NCI-H2227 treated with DMSO at 0.1 percent for 48 hours (cell line): ENCODE measurements around the gene DENND5A.
"Not testable (repeated sequence)": the region's sequence is repeated elsewhere in the genome, so short reads cannot be mapped to it uniquely, and the experiment has no call there.

Experiments
- DNase-seq: peaks from one replicate; lab custom pipeline; 2025; lab: John Stamatoyannopoulos, UW

DENND5A gene

GRCh38 chr11:9138133-9138453, 127.1 kb downstream of the DENND5A start:
- DNase-seq: no peak

GRCh38 chr11:9137293-9138132, 127.6 kb downstream of the DENND5A start:
- DNase-seq: peak; percentile 73

GRCh38 chr11:9136741-9137140, 128.4 kb downstream of the DENND5A start:
- no peak for DNase-seq

GRCh38 chr11:9133956-9134355, 131.2 kb downstream of the DENND5A start:
- DNase-seq: no peak

GRCh38 chr11:9132203-9132878, 132.8 kb downstream of the DENND5A start:
- no peak for DNase-seq

GRCh38 chr11:9130297-9130696, 134.9 kb downstream of the DENND5A start:
- no peak for DNase-seq

GRCh38 chr11:9126636-9127035, 138.5 kb downstream of the DENND5A start:
- DNase-seq: no peak

GRCh38 chr11:9125185-9125886, 139.8 kb downstream of the DENND5A start:
- no peak for DNase-seq

- DNase-seq: no peak
These were observed 141.4 kb downstream of the DENND5A start for GRCh38 chr11:9123595-9124304.

GRCh38 chr11:9121469-9121796, 143.7 kb downstream of the DENND5A start:
- no peak for DNase-seq

GRCh38 chr11:9120664-9121468, 144.3 kb downstream of the DENND5A start:
- peak; percentile 3 for DNase-seq

GRCh38 chr11:9118277-9118676, 146.9 kb downstream of the DENND5A start:
- no peak for DNase-seq

- DNase-seq: no peak
These were observed 153.1 kb downstream of the DENND5A start for GRCh38 chr11:9112075-9112474.

GRCh38 chr11:9109858-9110731, 155.1 kb downstream of the DENND5A start:
- DNase-seq: no peak

- DNase-seq: no peak
These were observed 160.6 kb downstream of the DENND5A start for GRCh38 chr11:9104580-9104979.

GRCh38 chr11:9103542-9104276, 161.4 kb downstream of the DENND5A start:
- DNase-seq: no peak

GRCh38 chr11:9099617-9100016, 165.5 kb downstream of the DENND5A start:
- DNase-seq: no peak

- not testable (repeated sequence) for DNase-seq
These were observed 166.7 kb downstream of the DENND5A start for GRCh38 chr11:9098455-9098854.

- DNase-seq: not testable (repeated sequence)
These were observed 167.8 kb downstream of the DENND5A start for GRCh38 chr11:9097186-9097943.
